ENCODE data around the gene CCDC18.

The CCDC18 gene

DNA sequence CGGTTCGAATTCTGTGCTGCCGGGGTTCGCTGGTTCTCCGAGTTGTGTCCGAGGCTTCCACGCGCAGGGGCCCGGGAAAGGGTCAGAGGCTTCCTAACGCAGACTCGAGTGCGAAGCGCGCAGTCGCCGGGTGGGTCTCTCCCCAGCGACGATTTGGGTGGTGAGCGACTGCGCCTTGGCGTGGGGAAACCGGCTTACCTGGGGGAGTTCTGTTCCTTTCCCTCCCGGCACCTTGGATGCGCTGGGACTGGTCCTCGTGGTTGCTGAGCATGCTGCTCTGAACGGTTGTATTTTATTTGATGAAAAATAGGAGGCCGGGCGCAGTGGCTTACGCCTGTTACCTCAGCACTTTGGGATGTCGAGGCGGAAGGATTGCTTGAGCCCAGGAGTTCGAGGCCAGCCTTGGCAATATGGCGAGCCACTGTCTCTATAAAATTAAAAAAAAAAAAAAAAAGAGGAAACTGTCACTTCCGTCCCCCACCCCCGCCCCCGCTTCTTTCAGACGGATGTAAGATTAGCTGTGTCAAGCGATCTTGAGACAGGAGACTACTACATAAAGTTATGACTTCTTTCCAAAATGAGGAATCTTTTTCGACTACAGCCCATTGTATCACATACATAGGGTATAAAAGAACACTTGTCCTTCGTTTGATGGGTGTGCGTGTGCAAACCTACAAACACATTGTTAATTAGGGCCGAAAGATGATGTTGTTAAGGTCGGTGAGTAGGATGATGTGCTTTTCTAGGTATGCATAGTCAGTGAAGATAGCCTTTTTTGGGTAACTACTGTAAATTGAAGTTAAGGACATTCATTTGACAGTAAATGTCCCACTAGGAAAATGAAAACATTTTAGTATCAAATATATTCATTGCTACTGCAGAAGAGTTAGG is at the start of gene CCDC18:
CCDC18 (plus strand) TSS at position 2 of the 891 bp plus-strand sequence. CDS start 2,638 bp downstream, outside the sequence.
- no peak for FAIRE-seq
- no peak for DNase-seq (ENCODE audit: insufficient read length, low spot score)
- TF ChIP-seq CTCF (IDR thresholded peaks at IDR 0.05; ENCODE audit: insufficient read depth, missing control alignments), result no peak

GRCh38 chr1:93132638-93133037 is 47.9 kb upstream of the CCDC18 start:
- no peak for TF ChIP-seq CTCF (IDR thresholded peaks at IDR 0.05; ENCODE audit: insufficient read depth, missing control alignments)
- DNase-seq (ENCODE audit: insufficient read length, low spot score), result no peak
- no peak for FAIRE-seq

GRCh38 chr1:93136445-93136844 is 44.1 kb upstream of the CCDC18 start:
- no peak for FAIRE-seq
- DNase-seq (ENCODE audit: insufficient read length, low spot score), result no peak
- TF ChIP-seq CTCF (IDR thresholded peaks at IDR 0.05; ENCODE audit: insufficient read depth, missing control alignments), result no peak

- FAIRE-seq, result no peak
- no peak for TF ChIP-seq CTCF (IDR thresholded peaks at IDR 0.05; ENCODE audit: insufficient read depth, missing control alignments)
- no peak for DNase-seq (ENCODE audit: insufficient read length, low spot score)
Measured at GRCh38 chr1:93137604-93138292, 42.8 kb upstream of the CCDC18 start.

DNA sequence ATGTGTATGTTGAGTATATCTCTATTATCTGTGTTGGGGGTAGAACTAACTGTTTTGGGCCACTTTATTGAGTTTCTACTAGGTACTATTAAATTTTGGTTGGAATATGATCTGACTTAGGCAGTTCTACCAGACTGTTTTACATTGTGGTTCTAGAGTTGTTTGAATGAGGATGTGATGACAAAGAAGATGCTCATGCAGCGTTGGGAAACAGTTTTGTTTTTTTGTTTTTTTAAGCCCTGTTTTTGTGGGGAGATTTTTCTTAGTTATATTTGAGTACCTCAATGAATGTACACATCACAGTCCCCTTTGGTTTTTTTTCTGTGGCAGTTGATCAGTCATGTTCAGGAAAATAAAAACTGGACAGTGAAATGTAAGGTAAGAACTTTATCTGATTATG is 40.4 kb upstream of the CCDC18 start:
- no peak for DNase-seq (ENCODE audit: insufficient read length, low spot score)
- no peak for TF ChIP-seq CTCF (IDR thresholded peaks at IDR 0.05; ENCODE audit: insufficient read depth, missing control alignments)
- no peak for FAIRE-seq

DNA sequence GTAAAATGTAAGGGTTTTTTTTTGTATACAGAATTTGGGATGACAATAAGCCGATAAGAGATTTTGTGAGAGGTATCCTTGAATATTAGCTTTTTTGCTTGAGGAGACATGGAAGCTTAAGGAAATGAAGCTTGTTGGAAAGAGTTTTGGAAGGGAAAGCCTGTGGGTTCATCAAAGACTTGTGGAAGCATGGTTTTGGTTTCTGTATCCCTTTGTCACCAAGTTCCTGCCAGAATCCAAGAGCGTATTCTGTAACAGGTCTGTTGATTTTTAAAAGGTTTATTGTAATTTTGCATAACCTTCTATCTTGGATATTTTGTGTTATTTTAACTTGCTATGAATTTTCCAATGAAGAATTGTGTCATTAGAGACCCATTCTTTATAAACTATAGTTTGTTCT is 38.4 kb upstream of the CCDC18 start:
- TF ChIP-seq CTCF (IDR thresholded peaks at IDR 0.05; ENCODE audit: insufficient read depth, missing control alignments), result no peak
- DNase-seq (ENCODE audit: insufficient read length, low spot score), result no peak
- no peak for FAIRE-seq

DNA sequence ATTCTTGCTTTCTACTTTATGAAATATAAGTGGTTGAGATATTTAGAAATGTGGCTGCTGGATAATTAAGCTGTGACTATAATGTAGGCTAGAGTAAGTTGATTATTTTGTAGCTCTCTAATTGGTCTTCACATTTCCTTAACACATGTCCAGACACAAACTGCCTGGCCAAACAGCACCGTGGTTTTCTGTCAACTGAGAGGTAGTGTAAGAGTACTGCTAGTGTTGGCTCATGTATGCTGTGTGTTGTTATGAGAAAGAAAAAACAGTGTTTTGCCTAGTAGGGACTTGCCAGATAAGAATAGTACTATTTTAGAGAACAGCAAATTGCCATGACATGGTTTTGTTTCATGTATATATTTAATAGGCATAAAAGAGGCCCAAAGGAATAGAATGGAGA is 37.4 kb upstream of the CCDC18 start:
- FAIRE-seq, result no peak
- DNase-seq (ENCODE audit: insufficient read length, low spot score), result no peak
- no peak for TF ChIP-seq CTCF (IDR thresholded peaks at IDR 0.05; ENCODE audit: insufficient read depth, missing control alignments)
